GM23338 (cell line): ENCODE measurements around the gene COBLL1. TPM values are rescaled to one million over a fixed set of nuclear protein-coding genes. Genes with fewer than 3 reads are reported as not detected.

Source experiments
- ATAC-seq: fragments of 200-7000 bp; cut with Tn5 transposase; 3 replicates; pipeline ENCODE4 v1.9.1; 2020
- DNase-seq: peaks from one replicate; pipeline ENCODE4 v3.0.0-alpha.2; 2015; ENCODE audit warnings: low spot score
- H2AFZ ChIP-seq: fragments of 200-600 bp; sonication (generic); 2 replicates; pipeline ENCODE4 v1.8.0; 2016; ENCODE audit warnings: antibody characterized with exemption, mild to moderate bottlenecking, moderate library complexity
- H3F3A ChIP-seq: fragments of 200-600 bp; sonication (generic); replicated peaks from 2 replicates; pipeline ENCODE4 v1.8.0; 2017; ENCODE audit warnings: antibody characterized with exemption, mixed run types, low read depth
- H3K27ac ChIP-seq: fragments of 200-600 bp; sonication (generic); 2 replicates; pipeline ENCODE4 v1.6.1; 2016; ENCODE audit warnings: low read depth
- H3K27me3 ChIP-seq: fragments of 200-600 bp; sonication (generic); 2 replicates; pipeline ENCODE4 v1.8.0; 2016; ENCODE audit warnings: mild to moderate bottlenecking, mixed run types, moderate library complexity; ENCODE audit not compliant: insufficient read depth
- H3K36me3 ChIP-seq: fragments of 200-600 bp; sonication (generic); 2 replicates; pipeline ENCODE4 v1.8.0; 2016; ENCODE audit warnings: mild to moderate bottlenecking; ENCODE audit not compliant: insufficient read depth
- H3K4me1 ChIP-seq: fragments of 200-600 bp; sonication (generic); 2 replicates; pipeline ENCODE4 v1.8.0; 2016; ENCODE audit warnings: mild to moderate bottlenecking, moderate library complexity; ENCODE audit not compliant: insufficient read depth
- H3K4me2 ChIP-seq: fragments of 200-600 bp; sonication (generic); 2 replicates; pipeline ENCODE4 v1.7.1; 2017; ENCODE audit warnings: mixed run types
- H3K4me3 ChIP-seq: fragments of 200-600 bp; sonication (generic); 2 replicates; pipeline ENCODE4 v1.6.1; 2016; ENCODE audit warnings: mixed run types
- H3K79me2 ChIP-seq: fragments of 200-600 bp; sonication (generic); replicated peaks from 2 replicates; pipeline ENCODE4 v1.8.0; 2017; ENCODE audit warnings: mild to moderate bottlenecking; ENCODE audit not compliant: insufficient read depth
- H3K9me2 ChIP-seq: fragments of 200-600 bp; sonication (generic); 2 replicates; pipeline ENCODE4 v1.8.0; 2017; ENCODE audit not compliant: insufficient read depth
- H4K20me1 ChIP-seq: fragments of 200-600 bp; sonication (generic); replicated peaks from 2 replicates; pipeline ENCODE4 v1.8.0; 2017; ENCODE audit warnings: mild to moderate bottlenecking; ENCODE audit not compliant: insufficient read depth
- H3K27ac Mint-ChIP-seq: 2 replicates; pipeline ENCODE4 v1.8.0; 2020; ENCODE audit warnings: inconsistent platforms, mild to moderate bottlenecking, moderate library complexity, mixed read lengths
- H3K27me3 Mint-ChIP-seq: 3 replicates; pipeline ENCODE4 v1.8.0; 2022; ENCODE audit warnings: low read depth, mild to moderate bottlenecking, moderate library complexity, mixed read lengths, inconsistent platforms; ENCODE audit not compliant: insufficient read depth, poor library complexity
- H3K36me3 Mint-ChIP-seq: 3 replicates; pipeline ENCODE4 v1.8.0; 2021; ENCODE audit warnings: low read depth, mild to moderate bottlenecking, inconsistent platforms, moderate library complexity, mixed read lengths
- H3K4me1 Mint-ChIP-seq: 3 replicates; pipeline ENCODE4 v1.8.0; 2020; ENCODE audit warnings: mild to moderate bottlenecking, inconsistent platforms, mixed read lengths
- H3K4me3 Mint-ChIP-seq: 3 replicates; pipeline ENCODE4 v1.8.0; 2021; ENCODE audit warnings: moderate library complexity, mild to moderate bottlenecking, inconsistent platforms, mixed read lengths
- H3K9me3 Mint-ChIP-seq: 3 replicates; pipeline ENCODE4 v1.8.0; 2020; ENCODE audit warnings: moderate library complexity, mild to moderate bottlenecking, inconsistent platforms, mixed read lengths
- CREB1 ChIP-seq: fragments of 250-450 bp; sonication (Bioruptor Pico); IDR thresholded peaks from 2 replicates; pipeline ENCODE4 v1.5.0; 2020; ENCODE audit warnings: low read depth, mild to moderate bottlenecking, moderate library complexity
- EZH2 ChIP-seq: fragments of 200-600 bp; sonication (generic); IDR thresholded peaks from one replicate; pipeline ENCODE4 v1.8.0; 2017; ENCODE audit warnings: antibody characterized with exemption, mild to moderate bottlenecking, low read depth; ENCODE audit not compliant: unreplicated experiment
- EZH2phosphoT487 ChIP-seq: fragments of 200-600 bp; sonication (generic); IDR thresholded peaks from one replicate; pipeline ENCODE4 v1.8.1; 2018; ENCODE audit warnings: antibody characterized with exemption; ENCODE audit not compliant: unreplicated experiment
- JUNB ChIP-seq: IDR thresholded peaks from one replicate; pipeline ENCODE4 v1.6.1; 2016; ENCODE audit warnings: antibody characterized with exemption; ENCODE audit not compliant: unreplicated experiment
- NANOG ChIP-seq: IDR thresholded peaks from 2 replicates; pipeline ENCODE4 v1.6.1; 2016; ENCODE audit warnings: antibody characterized with exemption, borderline replicate concordance
- POLR2AphosphoS5 ChIP-seq: IDR thresholded peaks from 2 replicates; pipeline ENCODE4 v1.6.1; 2016; ENCODE audit warnings: antibody characterized with exemption, low read depth
- STAT1 ChIP-seq: IDR thresholded peaks from one replicate; pipeline ENCODE4 v1.6.1; 2016; ENCODE audit warnings: antibody characterized with exemption; ENCODE audit not compliant: unreplicated experiment
- ZNF114 ChIP-seq: fragments of 250-450 bp; sonication (Bioruptor Pico); IDR thresholded peaks from 2 replicates; pipeline ENCODE4 v1.5.0; 2020; ENCODE audit warnings: mild to moderate bottlenecking, moderate library complexity
- ZNF331 ChIP-seq: fragments of 250-450 bp; sonication (Bioruptor Pico); IDR thresholded peaks from 2 replicates; pipeline ENCODE4 v1.5.0; 2020; ENCODE audit warnings: low read depth, mild to moderate bottlenecking, moderate library complexity
- polyA plus RNA-seq: library from polyadenylated mRNA; unstranded; fragments of >200 nt; fragmentation: Nextera tagmentation; extraction: Ambion mirVana; gene quantifications from 2 replicates; pipeline ENCODE4 v1.2.1, GENCODE V29; 2016
- total RNA-seq: library from RNA; depleted of rRNA; stranded (reverse); fragments of >200 nt; shearing (Covaris generic); gene quantifications from 2 replicates; pipeline ENCODE4 v1.2.3, GENCODE V29; 2014
- TF ChIP-seq, protein P1 (sequence below): IDR thresholded peaks from one replicate; pipeline ENCODE4 v1.6.1; 2018; ENCODE audit warnings: antibody characterized with exemption; ENCODE audit not compliant: unreplicated experiment
- TF ChIP-seq, protein P2 (sequence below): IDR thresholded peaks from 2 replicates; pipeline ENCODE4 v1.6.1; 2016; ENCODE audit warnings: antibody characterized with exemption
- TF ChIP-seq, protein P3 (sequence below), 2 experiments: fragments of 200-600 bp in 1 of 2; sonication (generic) in 1 of 2; conservative IDR thresholded peaks; 2 replicates each; pipeline versions ENCODE4 v1.5.1 to v1.6.1; 2016 to 2017; ENCODE audit warnings: antibody characterized with exemption in 2 of 2, low read depth in 2 of 2, mild to moderate bottlenecking in 2 of 2, moderate library complexity in 1 of 2
- TF ChIP-seq, protein P4 (sequence below): fragments of 250-450 bp; sonication (Bioruptor Pico); IDR thresholded peaks from 2 replicates; pipeline ENCODE4 v1.5.0; 2020; ENCODE audit warnings: mild to moderate bottlenecking, moderate library complexity

COBLL1 gene
- total and polyA plus RNA-seq, 2 experiments from 2014 or later = 2.9 to 7.4 TPM

DNA sequence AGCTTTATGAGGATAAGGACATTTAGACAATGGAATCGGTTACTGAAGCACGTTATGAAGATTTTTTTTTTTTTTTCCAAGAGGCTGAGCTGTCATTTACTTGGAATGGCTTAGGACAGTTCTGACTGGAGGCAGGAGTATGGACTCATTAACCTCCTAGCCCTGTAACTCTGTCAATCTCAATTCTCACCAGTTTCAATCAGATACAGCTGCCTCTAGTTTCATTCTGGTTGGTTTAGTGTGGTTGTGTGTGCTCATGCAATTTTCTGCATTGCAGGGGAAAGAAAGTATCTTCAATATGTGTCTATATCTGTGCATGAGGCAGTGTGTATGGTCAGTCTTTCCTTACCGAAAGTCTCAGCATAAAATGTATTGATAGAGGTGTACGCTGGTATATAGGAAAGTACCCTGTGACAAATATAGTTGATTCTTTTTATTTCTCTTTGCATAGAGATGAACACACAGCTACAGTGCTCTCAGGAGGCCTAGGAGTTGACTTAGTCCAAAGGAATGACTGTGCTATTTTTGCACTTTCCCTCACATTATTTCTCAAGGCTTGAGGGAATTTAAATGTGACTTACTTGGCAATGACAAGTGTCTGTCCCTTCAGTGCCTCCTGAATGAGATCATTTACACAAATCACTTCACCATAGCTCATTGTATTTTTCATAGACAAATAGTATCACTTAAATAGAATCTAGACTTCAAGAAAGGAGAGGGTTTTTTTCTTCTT, 169.8 kb downstream of the COBLL1 start:
- H3K4me3 ChIP-seq = no peak overlapping the region
- DNase-seq (no peak), ATAC-seq (no peak)
- no peaks in the 10 kb centered on the region for H3K36me3 Mint-ChIP-seq
- H3K4me1 ChIP-seq = no peaks in the 10 kb centered on the region
- H3K4me2 ChIP-seq = no peak overlapping the region
- H4K20me1 ChIP-seq = no peaks in the 10 kb centered on the region
- no peak overlapping the region for H2AFZ ChIP-seq
- no peaks in the 10 kb centered on the region for H3K36me3 ChIP-seq
- TF ChIP-seq JUNB (no peak), ZNF331 (no peak), EZH2phosphoT487 (no peak), POLR2AphosphoS5 (no peak), NANOG (no peak), STAT1 (no peak), CREB1 (CRISPR knock-in tag) (no peak), ZNF114 (CRISPR knock-in tag) (no peak), EZH2 (no peak)
- TF ChIP-seq, protein P1, sequence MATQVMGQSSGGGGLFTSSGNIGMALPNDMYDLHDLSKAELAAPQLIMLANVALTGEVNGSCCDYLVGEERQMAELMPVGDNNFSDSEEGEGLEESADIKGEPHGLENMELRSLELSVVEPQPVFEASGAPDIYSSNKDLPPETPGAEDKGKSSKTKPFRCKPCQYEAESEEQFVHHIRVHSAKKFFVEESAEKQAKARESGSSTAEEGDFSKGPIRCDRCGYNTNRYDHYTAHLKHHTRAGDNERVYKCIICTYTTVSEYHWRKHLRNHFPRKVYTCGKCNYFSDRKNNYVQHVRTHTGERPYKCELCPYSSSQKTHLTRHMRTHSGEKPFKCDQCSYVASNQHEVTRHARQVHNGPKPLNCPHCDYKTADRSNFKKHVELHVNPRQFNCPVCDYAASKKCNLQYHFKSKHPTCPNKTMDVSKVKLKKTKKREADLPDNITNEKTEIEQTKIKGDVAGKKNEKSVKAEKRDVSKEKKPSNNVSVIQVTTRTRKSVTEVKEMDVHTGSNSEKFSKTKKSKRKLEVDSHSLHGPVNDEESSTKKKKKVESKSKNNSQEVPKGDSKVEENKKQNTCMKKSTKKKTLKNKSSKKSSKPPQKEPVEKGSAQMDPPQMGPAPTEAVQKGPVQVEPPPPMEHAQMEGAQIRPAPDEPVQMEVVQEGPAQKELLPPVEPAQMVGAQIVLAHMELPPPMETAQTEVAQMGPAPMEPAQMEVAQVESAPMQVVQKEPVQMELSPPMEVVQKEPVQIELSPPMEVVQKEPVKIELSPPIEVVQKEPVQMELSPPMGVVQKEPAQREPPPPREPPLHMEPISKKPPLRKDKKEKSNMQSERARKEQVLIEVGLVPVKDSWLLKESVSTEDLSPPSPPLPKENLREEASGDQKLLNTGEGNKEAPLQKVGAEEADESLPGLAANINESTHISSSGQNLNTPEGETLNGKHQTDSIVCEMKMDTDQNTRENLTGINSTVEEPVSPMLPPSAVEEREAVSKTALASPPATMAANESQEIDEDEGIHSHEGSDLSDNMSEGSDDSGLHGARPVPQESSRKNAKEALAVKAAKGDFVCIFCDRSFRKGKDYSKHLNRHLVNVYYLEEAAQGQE = no peak
- TF ChIP-seq, protein P2, sequence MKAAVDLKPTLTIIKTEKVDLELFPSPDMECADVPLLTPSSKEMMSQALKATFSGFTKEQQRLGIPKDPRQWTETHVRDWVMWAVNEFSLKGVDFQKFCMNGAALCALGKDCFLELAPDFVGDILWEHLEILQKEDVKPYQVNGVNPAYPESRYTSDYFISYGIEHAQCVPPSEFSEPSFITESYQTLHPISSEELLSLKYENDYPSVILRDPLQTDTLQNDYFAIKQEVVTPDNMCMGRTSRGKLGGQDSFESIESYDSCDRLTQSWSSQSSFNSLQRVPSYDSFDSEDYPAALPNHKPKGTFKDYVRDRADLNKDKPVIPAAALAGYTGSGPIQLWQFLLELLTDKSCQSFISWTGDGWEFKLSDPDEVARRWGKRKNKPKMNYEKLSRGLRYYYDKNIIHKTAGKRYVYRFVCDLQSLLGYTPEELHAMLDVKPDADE = no peak
- TF ChIP-seq, protein P3, sequence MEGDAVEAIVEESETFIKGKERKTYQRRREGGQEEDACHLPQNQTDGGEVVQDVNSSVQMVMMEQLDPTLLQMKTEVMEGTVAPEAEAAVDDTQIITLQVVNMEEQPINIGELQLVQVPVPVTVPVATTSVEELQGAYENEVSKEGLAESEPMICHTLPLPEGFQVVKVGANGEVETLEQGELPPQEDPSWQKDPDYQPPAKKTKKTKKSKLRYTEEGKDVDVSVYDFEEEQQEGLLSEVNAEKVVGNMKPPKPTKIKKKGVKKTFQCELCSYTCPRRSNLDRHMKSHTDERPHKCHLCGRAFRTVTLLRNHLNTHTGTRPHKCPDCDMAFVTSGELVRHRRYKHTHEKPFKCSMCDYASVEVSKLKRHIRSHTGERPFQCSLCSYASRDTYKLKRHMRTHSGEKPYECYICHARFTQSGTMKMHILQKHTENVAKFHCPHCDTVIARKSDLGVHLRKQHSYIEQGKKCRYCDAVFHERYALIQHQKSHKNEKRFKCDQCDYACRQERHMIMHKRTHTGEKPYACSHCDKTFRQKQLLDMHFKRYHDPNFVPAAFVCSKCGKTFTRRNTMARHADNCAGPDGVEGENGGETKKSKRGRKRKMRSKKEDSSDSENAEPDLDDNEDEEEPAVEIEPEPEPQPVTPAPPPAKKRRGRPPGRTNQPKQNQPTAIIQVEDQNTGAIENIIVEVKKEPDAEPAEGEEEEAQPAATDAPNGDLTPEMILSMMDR (conservative IDR thresholded peaks at IDR 0.05; ENCODE audit: low read depth in 2 of 2) = no peak
- TF ChIP-seq, protein P4, sequence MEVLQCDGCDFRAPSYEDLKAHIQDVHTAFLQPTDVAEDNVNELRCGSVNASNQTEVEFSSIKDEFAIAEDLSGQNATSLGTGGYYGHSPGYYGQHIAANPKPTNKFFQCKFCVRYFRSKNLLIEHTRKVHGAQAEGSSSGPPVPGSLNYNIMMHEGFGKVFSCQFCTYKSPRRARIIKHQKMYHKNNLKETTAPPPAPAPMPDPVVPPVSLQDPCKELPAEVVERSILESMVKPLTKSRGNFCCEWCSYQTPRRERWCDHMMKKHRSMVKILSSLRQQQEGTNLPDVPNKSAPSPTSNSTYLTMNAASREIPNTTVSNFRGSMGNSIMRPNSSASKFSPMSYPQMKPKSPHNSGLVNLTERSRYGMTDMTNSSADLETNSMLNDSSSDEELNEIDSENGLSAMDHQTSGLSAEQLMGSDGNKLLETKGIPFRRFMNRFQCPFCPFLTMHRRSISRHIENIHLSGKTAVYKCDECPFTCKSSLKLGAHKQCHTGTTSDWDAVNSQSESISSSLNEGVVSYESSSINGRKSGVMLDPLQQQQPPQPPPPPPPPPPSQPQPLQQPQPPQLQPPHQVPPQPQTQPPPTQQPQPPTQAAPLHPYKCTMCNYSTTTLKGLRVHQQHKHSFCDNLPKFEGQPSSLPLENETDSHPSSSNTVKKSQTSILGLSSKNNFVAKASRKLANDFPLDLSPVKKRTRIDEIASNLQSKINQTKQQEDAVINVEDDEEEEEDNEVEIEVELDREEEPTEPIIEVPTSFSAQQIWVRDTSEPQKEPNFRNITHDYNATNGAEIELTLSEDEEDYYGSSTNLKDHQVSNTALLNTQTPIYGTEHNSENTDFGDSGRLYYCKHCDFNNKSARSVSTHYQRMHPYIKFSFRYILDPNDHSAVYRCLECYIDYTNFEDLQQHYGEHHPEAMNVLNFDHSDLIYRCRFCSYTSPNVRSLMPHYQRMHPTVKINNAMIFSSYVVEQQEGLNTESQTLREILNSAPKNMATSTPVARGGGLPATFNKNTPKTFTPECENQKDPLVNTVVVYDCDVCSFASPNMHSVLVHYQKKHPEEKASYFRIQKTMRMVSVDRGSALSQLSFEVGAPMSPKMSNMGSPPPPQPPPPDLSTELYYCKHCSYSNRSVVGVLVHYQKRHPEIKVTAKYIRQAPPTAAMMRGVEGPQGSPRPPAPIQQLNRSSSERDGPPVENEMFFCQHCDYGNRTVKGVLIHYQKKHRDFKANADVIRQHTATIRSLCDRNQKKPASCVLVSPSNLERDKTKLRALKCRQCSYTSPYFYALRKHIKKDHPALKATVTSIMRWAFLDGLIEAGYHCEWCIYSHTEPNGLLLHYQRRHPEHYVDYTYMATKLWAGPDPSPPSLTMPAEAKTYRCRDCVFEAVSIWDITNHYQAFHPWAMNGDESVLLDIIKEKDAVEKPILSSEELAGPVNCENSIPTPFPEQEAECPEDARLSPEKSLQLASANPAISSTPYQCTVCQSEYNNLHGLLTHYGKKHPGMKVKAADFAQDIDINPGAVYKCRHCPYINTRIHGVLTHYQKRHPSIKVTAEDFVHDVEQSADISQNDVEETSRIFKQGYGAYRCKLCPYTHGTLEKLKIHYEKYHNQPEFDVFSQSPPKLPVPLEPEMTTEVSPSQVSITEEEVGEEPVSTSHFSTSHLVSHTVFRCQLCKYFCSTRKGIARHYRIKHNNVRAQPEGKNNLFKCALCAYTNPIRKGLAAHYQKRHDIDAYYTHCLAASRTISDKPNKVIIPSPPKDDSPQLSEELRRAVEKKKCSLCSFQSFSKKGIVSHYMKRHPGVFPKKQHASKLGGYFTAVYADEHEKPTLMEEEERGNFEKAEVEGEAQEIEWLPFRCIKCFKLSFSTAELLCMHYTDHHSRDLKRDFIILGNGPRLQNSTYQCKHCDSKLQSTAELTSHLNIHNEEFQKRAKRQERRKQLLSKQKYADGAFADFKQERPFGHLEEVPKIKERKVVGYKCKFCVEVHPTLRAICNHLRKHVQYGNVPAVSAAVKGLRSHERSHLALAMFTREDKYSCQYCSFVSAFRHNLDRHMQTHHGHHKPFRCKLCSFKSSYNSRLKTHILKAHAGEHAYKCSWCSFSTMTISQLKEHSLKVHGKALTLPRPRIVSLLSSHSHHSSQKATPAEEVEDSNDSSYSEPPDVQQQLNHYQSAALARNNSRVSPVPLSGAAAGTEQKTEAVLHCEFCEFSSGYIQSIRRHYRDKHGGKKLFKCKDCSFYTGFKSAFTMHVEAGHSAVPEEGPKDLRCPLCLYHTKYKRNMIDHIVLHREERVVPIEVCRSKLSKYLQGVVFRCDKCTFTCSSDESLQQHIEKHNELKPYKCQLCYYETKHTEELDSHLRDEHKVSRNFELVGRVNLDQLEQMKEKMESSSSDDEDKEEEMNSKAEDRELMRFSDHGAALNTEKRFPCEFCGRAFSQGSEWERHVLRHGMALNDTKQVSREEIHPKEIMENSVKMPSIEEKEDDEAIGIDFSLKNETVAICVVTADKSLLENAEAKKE (CRISPR knock-in tag) = no peak
- no peaks in the 10 kb centered on the region for H3K9me3 Mint-ChIP-seq
- H3K4me3 Mint-ChIP-seq = no peak overlapping the region
- no peaks in the 10 kb centered on the region for H3K27me3 ChIP-seq
- no peaks in the 10 kb centered on the region for H3K79me2 ChIP-seq
- H3K27me3 Mint-ChIP-seq = peaks cover 2% of the 10 kb centered on the region
- no peak overlapping the region for H3K27ac ChIP-seq
- no peaks in the 10 kb centered on the region for H3K9me2 ChIP-seq
- H3K27ac Mint-ChIP-seq = no peak overlapping the region
- H3K4me1 Mint-ChIP-seq = no peaks in the 10 kb centered on the region
- H3F3A ChIP-seq = no peaks in the 10 kb centered on the region
